HAP-1 (cell line): ENCODE data around the gene NTRK2.

ENCODE experiments used
- DNase-seq, 2 experiments: peaks; one replicate each; pipeline ENCODE4 v3.0.0-alpha.2; 2016 to 2020; ENCODE audit warnings: low spot score in 2 of 2
- H3K27me3 ChIP-seq: fragments of 250-450 bp; sonication (Bioruptor Pico); 2 replicates; pipeline ENCODE4 v1.5.1; 2020; ENCODE audit warnings: low read depth, mild to moderate bottlenecking, moderate library complexity
- H3K36me3 ChIP-seq: fragments of 250-450 bp; sonication (Bioruptor Pico); replicated peaks from 2 replicates; pipeline ENCODE4 v1.5.1; 2020; ENCODE audit warnings: mild to moderate bottlenecking
- H3K4me1 ChIP-seq: fragments of 250-450 bp; sonication (Bioruptor Pico); 2 replicates; pipeline ENCODE4 v1.5.1; 2020; ENCODE audit warnings: mild to moderate bottlenecking
- H3K4me3 ChIP-seq: fragments of 250-450 bp; sonication (Bioruptor Pico); 2 replicates; pipeline ENCODE4 v1.5.1; 2020; ENCODE audit warnings: mild to moderate bottlenecking, moderate library complexity
- H3K9me3 ChIP-seq: fragments of 250-450 bp; sonication (Bioruptor Pico); 2 replicates; pipeline ENCODE4 v1.5.1; 2020; ENCODE audit warnings: mild to moderate bottlenecking, moderate library complexity
- in situ Hi-C: fragments of 300-500 bp; cut with MboI; formaldehyde crosslinking; loops from 3 replicates; pipeline ENCODE4 v1.14.3; 2020; ENCODE audit warnings: low sequenced_read_pairs, inconsistent platforms, mixed read lengths

Gene NTRK2

DNA sequence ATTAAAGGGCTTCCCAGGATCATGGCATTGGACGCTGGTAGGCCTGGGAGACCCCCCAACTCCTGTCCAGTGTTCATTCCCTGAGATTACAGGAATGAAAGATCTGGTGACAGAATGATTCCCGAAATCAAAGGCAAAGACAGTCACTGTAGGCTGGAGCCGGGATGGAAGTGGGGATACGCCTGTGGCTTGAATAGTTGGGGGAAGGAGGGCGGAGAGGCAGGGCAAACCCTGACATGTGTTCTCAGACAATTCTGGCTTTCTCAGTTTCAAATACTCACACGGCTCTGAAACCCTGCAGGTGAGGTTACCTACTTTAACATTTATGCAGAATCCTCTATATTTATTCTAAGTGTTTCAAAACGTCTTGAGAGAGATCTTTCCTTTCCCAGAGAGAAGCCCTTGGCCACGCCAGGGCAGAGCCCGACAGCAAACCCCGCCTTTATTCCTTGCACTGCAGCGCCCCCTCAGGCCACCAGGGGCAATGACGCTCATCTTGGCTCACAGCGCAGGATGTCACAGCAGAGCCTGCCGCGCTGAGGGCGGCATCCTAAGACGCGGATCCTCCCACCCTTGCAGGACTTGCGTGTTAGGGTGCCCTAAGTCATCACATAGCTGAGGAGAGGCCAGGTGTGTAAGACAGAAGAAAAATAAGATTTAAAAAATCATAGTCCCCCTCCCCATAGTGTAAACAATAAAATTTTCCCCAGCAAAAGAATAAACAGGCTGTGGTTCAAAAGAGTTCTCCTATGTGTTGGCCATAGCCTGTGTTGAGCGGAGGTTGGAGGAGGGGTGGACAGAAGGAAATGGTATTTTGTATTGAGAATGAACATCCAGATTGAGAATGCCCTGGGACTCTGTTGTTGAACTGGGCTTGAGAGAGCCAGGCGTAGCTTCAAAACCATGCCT is 284.5 kb downstream of the NTRK2 start:
- DNase-seq = peak; percentile 61 to 84
- no peaks in the 10 kb centered on the region for H3K9me3 ChIP-seq
- H3K4me1 ChIP-seq = no peaks in the 10 kb centered on the region
- no peak overlapping the region for H3K4me3 ChIP-seq
- in situ Hi-C loops = loop anchor here (10.0 kb wide), 2 partner anchors 259 to 559 kb away; no protein-coding TSS in a partner anchor
- no peaks in the 10 kb centered on the region for H3K27me3 ChIP-seq
- no peaks in the 10 kb centered on the region for H3K36me3 ChIP-seq

DNA sequence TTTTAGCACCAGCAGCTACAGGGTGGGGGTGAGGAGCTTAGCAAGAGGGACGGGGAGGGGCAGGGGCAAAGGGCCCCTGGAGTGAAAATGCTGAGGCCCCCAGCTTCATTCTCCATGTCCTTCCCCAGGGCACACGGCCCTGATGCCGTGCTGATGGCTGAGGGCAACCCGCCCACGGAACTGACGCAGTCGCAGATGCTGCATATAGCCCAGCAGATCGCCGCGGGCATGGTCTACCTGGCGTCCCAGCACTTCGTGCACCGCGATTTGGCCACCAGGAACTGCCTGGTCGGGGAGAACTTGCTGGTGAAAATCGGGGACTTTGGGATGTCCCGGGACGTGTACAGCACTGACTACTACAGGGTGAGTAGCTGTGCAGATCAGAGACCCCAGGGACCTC is 285.6 kb downstream of the NTRK2 start:
- no peaks in the 10 kb centered on the region for H3K9me3 ChIP-seq
- H3K27me3 ChIP-seq = no peaks in the 10 kb centered on the region
- H3K4me1 ChIP-seq = no peaks in the 10 kb centered on the region
- H3K36me3 ChIP-seq = no peaks in the 10 kb centered on the region
- DNase-seq = no peak
- no peak overlapping the region for H3K4me3 ChIP-seq
- in situ Hi-C loops = loop anchor here (10.0 kb wide), 2 partner anchors 260 to 560 kb away; no protein-coding TSS in a partner anchor

DNA sequence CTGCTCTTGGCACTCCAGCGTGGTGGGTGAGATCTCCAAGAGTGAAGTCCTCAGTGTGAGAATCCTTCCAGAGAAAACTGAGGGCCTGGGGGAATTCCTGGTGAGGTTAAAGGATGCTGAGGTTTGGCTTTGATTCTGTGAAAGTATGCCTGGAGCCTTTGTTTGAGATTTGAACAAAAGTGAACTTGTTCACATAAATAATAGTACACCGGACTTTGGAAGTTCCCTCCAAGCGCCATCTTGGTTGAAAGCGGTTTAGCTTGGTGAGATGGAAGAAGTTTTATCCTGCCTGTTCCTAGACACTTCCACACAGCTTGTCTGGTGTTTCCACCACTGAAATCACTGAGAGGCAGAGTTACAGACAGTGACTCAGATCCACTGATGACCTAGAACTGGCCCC is 286.4 kb downstream of the NTRK2 start:
- H3K4me3 ChIP-seq = no peak overlapping the region
- H3K27me3 ChIP-seq = no peaks in the 10 kb centered on the region
- in situ Hi-C loops = loop anchor here (10.0 kb wide), 2 partner anchors 261 to 561 kb away; no protein-coding TSS in a partner anchor
- H3K36me3 ChIP-seq = no peaks in the 10 kb centered on the region
- no peaks in the 10 kb centered on the region for H3K4me1 ChIP-seq
- H3K9me3 ChIP-seq = no peaks in the 10 kb centered on the region
- no peak for DNase-seq

DNA sequence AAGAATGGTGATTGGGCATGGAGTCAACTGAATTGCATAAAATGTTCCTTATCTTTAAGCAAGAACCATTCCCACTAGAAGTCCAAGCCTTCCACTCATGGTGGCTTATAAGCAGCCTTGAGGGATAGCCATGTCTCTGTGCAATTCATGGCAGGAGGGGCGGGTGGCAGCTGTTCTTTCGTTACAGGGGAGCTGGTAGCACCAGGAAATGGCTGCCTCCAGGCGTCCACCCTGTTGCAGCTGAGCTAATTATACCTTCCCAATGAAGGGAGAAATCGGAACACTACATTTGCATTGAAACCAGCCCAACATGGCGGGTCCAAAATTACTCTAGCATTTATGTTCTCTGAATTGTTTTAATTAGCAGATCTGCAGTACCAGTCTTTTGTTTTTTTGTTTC is 289.8 kb downstream of the NTRK2 start:
- DNase-seq = no peak
- Histone ChIP-seq H3K36me3 (no peaks in the 10 kb centered on the region), H3K27me3 (peaks cover 2% of the 10 kb centered on the region; the same call in 1 of the 2 replicates), H3K9me3 (no peaks in the 10 kb centered on the region), H3K4me3 (no peak overlapping the region), H3K4me1 (no peaks in the 10 kb centered on the region)
- in situ Hi-C loops = loop anchor here (10.0 kb wide), 2 partner anchors 265 to 565 kb away; no protein-coding TSS in a partner anchor

DNA sequence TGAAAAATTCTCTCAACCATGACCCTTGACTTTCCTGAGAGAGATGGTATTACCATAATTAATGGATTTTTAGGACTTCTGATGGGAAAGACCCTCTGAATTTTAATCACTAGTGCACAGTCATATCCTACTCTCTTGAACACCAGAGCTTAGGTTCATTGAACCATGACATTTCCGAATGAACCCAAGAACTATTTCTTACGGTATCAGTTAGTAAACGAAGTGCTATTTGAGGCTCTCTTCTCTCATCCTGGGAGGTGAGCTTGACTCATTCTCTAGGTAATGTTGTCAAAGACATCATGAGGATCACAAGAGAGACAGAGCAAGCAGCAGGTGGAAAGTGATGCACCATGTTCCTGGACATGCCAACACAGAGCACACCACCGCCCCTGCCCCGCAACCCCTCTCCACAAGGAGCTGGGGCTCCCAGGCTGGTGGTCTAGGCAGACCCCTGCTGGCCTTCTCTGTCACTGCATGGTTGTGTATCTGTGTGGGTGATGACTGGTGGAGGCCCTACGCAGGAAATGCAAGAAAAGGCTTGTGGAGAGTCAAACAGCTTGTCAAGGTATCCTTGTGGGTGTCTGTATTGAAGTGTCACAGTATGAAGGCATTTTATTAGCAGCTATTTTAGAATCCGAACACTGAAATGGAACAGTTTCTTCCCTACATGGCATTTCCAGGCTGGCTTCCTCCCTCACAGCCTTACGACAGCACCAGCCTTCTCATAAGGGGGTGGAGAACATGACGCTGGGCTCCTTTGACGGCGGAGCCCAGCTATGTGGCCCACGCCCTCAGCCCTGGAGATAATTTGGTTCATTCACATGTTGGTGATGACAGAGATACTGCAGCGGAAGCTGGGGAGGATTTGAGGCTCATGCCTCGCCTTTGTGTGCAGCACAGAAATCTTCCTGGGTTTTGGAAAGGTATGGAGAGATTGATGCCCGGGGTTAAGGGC is 297.6 kb downstream of the NTRK2 start:
- no peaks in the 10 kb centered on the region for H3K9me3 ChIP-seq
- peak in 1 of 2 experiments; percentile 35 for DNase-seq
- H3K36me3 ChIP-seq = no peaks in the 10 kb centered on the region
- no peaks in the 10 kb centered on the region for H3K4me1 ChIP-seq
- H3K4me3 ChIP-seq = no peak overlapping the region
- no peaks in the 10 kb centered on the region for H3K27me3 ChIP-seq
- in situ Hi-C loops = no loop called here

DNA sequence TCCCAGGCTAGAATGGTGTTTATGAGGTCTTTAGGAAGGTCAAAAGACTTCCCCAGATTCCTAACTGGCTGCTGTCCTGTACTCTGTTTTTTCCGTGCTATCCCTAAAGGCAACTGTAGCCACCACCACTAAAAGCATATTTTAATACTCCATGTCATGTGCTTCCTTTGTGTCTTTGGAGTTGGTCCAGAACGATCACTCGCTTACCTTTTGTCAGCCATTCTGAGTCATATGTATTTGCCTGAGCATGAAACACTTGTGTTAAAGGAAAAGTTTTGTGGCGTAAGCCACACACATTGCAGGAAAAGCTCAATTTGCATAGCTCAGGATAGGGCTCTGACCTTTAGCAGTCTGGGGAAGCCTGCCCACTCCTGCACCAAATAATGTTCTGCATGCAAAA is 299.6 kb downstream of the NTRK2 start:
- Histone ChIP-seq H3K9me3 (no peaks in the 10 kb centered on the region), H3K36me3 (no peaks in the 10 kb centered on the region), H3K4me1 (no peaks in the 10 kb centered on the region), H3K4me3 (no peak overlapping the region), H3K27me3 (no peaks in the 10 kb centered on the region)
- DNase-seq = no peak
- in situ Hi-C loops = no loop called here

DNA sequence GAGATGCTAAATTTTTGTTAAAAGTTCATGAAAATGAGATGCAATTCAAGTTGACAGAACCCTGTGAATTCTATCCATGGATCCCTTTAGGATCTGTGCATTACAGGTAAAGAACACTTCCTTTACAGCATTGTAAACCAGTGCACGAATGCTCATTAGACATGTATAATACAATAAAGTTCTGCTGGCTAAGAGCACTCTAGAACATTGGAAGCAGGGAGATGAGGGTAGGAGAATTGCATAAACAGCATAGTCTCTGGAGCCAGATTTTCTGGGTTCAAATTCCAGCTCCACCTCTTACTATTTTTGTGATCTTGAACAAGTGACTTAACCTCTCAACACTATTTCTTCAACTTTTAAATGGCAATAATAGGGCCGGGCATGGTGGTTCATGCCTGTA is 300.2 kb downstream of the NTRK2 start:
- Histone ChIP-seq H3K9me3 (no peaks in the 10 kb centered on the region), H3K36me3 (no peaks in the 10 kb centered on the region), H3K4me3 (no peak overlapping the region), H3K4me1 (no peaks in the 10 kb centered on the region), H3K27me3 (no peaks in the 10 kb centered on the region)
- no peak for DNase-seq
- in situ Hi-C loops = no loop called here

DNA sequence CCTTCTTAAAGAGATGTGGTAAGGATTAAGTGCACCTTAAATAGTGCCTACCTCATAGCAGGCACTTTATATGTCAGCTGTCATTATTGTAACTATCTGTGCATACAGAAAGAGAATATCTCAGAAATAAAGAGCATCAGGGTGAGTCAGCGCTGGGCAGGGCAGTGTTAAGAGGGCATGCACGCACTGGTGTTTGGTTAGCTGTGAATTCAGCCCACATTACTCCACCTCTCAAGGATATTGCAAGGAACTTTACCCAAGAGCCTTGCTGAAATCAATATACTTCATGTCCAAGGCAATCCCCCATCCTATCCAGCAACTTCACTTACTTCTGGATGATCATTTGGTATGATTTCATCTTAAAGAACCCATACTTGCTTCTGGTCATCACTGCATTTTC is 300.9 kb downstream of the NTRK2 start:
- Histone ChIP-seq H3K4me3 (no peak overlapping the region), H3K36me3 (no peaks in the 10 kb centered on the region), H3K27me3 (no peaks in the 10 kb centered on the region), H3K9me3 (no peaks in the 10 kb centered on the region), H3K4me1 (no peaks in the 10 kb centered on the region)
- no peak for DNase-seq
- in situ Hi-C loops = no loop called here

DNA sequence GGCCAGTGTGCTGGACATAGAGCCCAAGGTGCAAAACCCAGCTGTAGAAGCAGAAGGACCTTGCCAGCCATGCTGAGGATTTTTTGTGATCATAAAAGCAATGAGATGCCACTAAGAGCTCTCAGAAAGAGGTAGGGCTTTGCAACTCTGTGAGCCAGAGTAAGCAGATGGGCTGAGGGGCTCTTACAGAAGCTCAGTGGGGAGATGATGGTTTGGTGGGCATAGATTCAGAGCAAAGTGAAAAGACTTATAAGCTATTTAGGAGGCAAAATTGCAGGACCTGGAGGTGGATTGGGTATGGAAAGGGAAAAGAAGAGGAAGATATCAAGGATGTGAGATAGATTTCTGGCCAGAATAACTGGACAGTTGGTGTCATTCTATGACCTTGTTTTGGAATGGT is 302.0 kb downstream of the NTRK2 start:
- Histone ChIP-seq H3K27me3 (no peaks in the 10 kb centered on the region), H3K9me3 (no peaks in the 10 kb centered on the region), H3K4me1 (no peaks in the 10 kb centered on the region), H3K36me3 (no peaks in the 10 kb centered on the region), H3K4me3 (no peak overlapping the region)
- in situ Hi-C loops = no loop called here
- no peak for DNase-seq

DNA sequence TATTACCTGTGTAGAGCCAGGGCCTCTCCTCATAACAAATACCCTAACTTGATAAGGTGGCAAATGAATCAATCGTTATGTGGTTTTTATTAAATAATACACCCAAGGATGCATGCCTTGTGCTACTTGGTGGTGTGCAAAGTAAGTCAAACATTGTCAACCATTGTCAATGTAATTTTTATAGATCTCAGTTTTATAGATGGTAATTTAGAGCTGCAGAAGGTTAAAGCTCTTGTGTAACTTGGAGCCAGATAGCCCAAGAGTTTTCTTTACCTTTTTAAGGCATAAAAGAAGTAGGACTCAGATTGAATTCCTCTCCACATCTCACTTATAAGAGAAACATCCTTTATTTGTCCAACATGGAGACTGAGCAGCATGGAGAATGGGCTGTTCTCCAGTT is 304.7 kb downstream of the NTRK2 start:
- Histone ChIP-seq H3K4me1 (no peaks in the 10 kb centered on the region), H3K4me3 (no peak overlapping the region), H3K9me3 (no peaks in the 10 kb centered on the region), H3K36me3 (no peaks in the 10 kb centered on the region), H3K27me3 (no peaks in the 10 kb centered on the region)
- no peak for DNase-seq
- in situ Hi-C loops = no loop called here

DNA sequence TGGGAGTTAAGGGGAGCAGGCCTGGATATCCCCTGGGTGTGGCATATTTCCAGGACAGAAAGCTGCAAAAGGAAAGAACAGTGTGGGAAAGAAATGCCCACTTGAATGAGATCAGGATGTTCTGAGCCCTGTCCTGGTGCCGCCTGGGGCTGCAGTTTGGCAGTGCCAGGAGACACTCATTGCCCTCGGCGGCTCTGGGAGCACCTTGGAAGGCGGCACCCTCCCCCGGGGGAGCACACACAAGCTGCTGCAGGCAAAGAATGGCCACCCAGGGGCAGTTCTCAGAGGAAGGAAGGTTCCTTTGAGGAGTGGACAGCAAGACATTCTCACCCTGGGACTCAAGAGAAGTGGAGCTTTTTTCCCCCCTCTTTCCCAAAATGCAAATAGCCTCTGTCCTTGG is 305.3 kb downstream of the NTRK2 start:
- Histone ChIP-seq H3K36me3 (no peaks in the 10 kb centered on the region), H3K4me3 (no peak overlapping the region), H3K27me3 (no peaks in the 10 kb centered on the region), H3K4me1 (no peaks in the 10 kb centered on the region), H3K9me3 (no peaks in the 10 kb centered on the region)
- DNase-seq = no peak
- in situ Hi-C loops = no loop called here

DNA sequence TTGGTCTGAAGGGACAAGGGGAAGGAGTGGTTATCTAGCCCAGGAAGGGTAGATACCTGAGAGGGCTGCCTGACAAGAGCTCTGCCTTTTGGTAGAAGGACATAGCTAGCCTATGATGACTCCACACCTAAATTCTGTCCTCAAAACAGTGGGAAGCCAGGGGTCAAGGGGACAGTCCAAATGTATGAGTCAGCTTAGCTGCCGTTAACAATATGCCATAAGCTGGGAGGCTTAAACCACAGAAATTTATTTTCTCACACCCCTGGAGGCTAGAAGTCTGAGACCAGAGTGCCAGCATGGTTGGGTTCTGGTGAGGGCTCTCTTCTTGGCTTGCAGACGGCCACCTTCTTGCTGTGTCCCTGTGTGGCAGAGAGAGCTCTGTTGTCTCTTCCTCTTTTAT is 306.4 kb downstream of the NTRK2 start:
- in situ Hi-C loops = no loop called here
- no peak for DNase-seq
- Histone ChIP-seq H3K36me3 (no peaks in the 10 kb centered on the region), H3K4me1 (no peaks in the 10 kb centered on the region), H3K4me3 (no peak overlapping the region), H3K27me3 (no peaks in the 10 kb centered on the region), H3K9me3 (no peaks in the 10 kb centered on the region)

DNA sequence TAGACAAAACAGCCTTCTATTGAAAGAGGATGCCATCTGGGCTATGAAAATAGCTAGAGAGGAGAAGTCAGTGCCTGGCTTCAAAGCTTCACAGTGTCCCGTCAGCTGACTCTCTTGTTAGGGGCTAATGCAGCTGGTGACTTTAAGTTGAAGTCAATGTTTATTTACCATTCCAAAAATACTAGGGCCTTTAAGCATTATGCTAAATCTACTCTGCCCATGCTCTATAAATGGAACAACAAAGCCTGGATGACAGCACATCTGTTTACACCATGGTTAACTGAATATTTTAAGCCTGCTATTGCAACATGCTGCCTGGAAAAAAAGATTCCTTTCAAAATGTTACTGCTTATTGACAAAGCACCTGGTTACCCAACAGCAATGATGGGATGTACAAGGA is 309.1 kb downstream of the NTRK2 start:
- Histone ChIP-seq H3K4me1 (no peaks in the 10 kb centered on the region), H3K4me3 (no peak overlapping the region), H3K36me3 (no peaks in the 10 kb centered on the region), H3K27me3 (no peaks in the 10 kb centered on the region), H3K9me3 (no peaks in the 10 kb centered on the region)
- DNase-seq = no peak
- in situ Hi-C loops = no loop called here

DNA sequence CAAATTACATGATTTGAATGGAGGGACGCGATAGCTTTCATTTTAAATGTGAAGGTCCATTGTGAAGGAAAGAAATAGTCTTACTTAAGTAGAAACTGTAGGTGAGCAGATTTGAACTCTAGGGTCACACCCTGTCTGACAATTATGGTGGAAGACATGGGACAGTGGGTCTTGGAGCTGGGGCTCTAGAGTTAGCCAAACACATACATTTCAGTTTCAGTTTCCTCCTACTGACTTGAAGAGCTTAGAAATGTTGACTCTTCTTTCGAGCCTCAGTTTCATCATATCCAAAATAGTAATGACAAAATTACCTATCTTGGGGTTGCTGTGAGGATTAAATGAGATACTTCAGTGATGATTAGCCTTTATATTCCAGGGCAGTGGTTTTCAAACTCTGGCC is 314.2 kb downstream of the NTRK2 start:
- in situ Hi-C loops = no loop called here
- no peaks in the 10 kb centered on the region for H3K36me3 ChIP-seq
- no peaks in the 10 kb centered on the region for H3K9me3 ChIP-seq
- DNase-seq = no peak
- no peak overlapping the region for H3K4me3 ChIP-seq
- no peaks in the 10 kb centered on the region for H3K4me1 ChIP-seq
- peaks cover 8% of the 10 kb centered on the region; the same call in 1 of the 2 replicates for H3K27me3 ChIP-seq
